Adrenal gland (tissue), 5 donors: ENCODE measurements around the gene PPM1B.

Experiments used
- CTCF ChIP-seq, 6 experiments: fragments of 450-650 bp in 4 of 6; fragments of 200-600 bp in 2 of 6; sonication (generic) in 1 of 6; IDR thresholded peaks; 1 replicate in 5 of 6; 2 replicates in 1 of 6; pipeline versions ENCODE4 v1.5.1 to v1.8.0; 2016 to 2021; ENCODE audit warnings: antibody characterized with exemption in 6 of 6, mild to moderate bottlenecking in 2 of 6, moderate library complexity in 1 of 6
- POLR2A ChIP-seq, 2 donors: fragments of 450-650 bp; IDR thresholded peaks; one replicate each; pipeline ENCODE4 v1.6.1; 2017; ENCODE audit warnings: antibody characterized with exemption in 2 of 2, mild to moderate bottlenecking in 2 of 2, moderate library complexity in 1 of 2
- donor health status: DM: no; HTN: no; CAD: no.

DNA sequence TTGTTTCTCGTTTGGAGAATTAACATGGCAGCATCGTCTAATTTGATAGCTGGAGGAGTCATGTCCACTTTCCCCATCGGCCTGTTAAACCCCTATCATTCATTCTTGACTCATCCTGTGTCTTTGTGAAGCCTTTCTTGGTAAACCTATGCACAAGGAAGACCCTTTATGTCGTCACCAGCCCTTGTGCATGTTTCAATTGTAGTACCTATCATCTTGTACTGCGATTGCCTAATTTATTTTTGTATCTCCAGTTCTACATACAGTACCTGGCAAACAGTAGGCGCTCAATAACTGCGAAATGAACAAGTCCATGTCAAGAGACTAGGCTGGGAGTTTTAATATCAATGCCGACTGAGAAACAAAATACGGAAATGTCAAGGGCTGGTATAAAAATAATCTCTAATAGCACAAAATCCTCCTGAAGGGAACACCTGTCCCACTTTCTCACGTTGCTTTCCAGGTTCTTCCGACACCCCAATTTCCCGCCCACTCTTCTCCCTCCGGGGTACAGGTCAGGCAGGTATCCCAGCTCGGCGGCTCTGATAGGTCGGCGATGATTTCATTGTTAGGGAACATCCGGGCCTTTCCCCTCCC lies 1.3 kb upstream of the PPM1B start:
- no peak for TF ChIP-seq CTCF (IDR thresholded peaks at IDR 0.05)
- no peak for TF ChIP-seq POLR2A (IDR thresholded peaks at IDR 0.05)
